HG02970 (cell line): ENCODE results near the gene RANBP17.
"Not testable (repeated sequence)": the region's sequence is repeated elsewhere in the genome, so short reads cannot be mapped to it uniquely, and the experiment has no call there.

Experiments used
- ATAC-seq: cut with Tn5 transposase; IDR thresholded peaks from one replicate; pipeline ENCODE4 v1.9.1; 2021; ENCODE audit warnings: mild to moderate bottlenecking, moderate library complexity, moderate number of reproducible peaks; ENCODE audit not compliant: unreplicated experiment, low FRiP score

The RANBP17 gene

GRCh38 chr5:170937914-170938313 is 76.1 kb downstream of the RANBP17 start:
- no peak for ATAC-seq

- ATAC-seq, result no peak
Measured at GRCh38 chr5:170939178-170939577, 77.4 kb downstream of the RANBP17 start.

- no peak for ATAC-seq
Measured at GRCh38 chr5:170941788-170942187, 80.0 kb downstream of the RANBP17 start.

- no peak for ATAC-seq
Measured at GRCh38 chr5:170945275-170945674, 83.5 kb downstream of the RANBP17 start.

- ATAC-seq, result no peak
Measured at GRCh38 chr5:170960567-170960966, 98.7 kb downstream of the RANBP17 start.

GRCh38 chr5:170963521-170963920 is 101.7 kb downstream of the RANBP17 start:
- ATAC-seq, result no peak

- ATAC-seq, result no peak
Measured at GRCh38 chr5:170974461-170974860, 112.6 kb downstream of the RANBP17 start.

GRCh38 chr5:170980261-170980660 is 118.4 kb downstream of the RANBP17 start:
- not testable (repeated sequence) for ATAC-seq

- no peak for ATAC-seq
Measured at GRCh38 chr5:170985486-170985885, 123.7 kb downstream of the RANBP17 start.

GRCh38 chr5:170986598-170986997 is 124.8 kb downstream of the RANBP17 start:
- ATAC-seq, result no peak

GRCh38 chr5:170993476-170993875 is 131.7 kb downstream of the RANBP17 start:
- ATAC-seq, result no peak

GRCh38 chr5:171010086-171010485 is 148.3 kb downstream of the RANBP17 start:
- no peak for ATAC-seq

- no peak for ATAC-seq
Measured at GRCh38 chr5:171010816-171011215, 149.0 kb downstream of the RANBP17 start.

- no peak for ATAC-seq
Measured at GRCh38 chr5:171023508-171023907, 161.7 kb downstream of the RANBP17 start.

GRCh38 chr5:171024084-171024483 is 162.3 kb downstream of the RANBP17 start:
- no peak for ATAC-seq

GRCh38 chr5:171029401-171029800 is 167.6 kb downstream of the RANBP17 start:
- no peak for ATAC-seq

- ATAC-seq, result no peak
Measured at GRCh38 chr5:171031977-171032376, 170.2 kb downstream of the RANBP17 start.

- ATAC-seq, result no peak
Measured at GRCh38 chr5:171032435-171032973, 170.7 kb downstream of the RANBP17 start.

- ATAC-seq, result not testable (repeated sequence)
Measured at GRCh38 chr5:171041893-171042292, 180.1 kb downstream of the RANBP17 start.

GRCh38 chr5:171050916-171051315 is 189.1 kb downstream of the RANBP17 start:
- ATAC-seq, result no peak

GRCh38 chr5:171055875-171056454 is 194.1 kb downstream of the RANBP17 start:
- ATAC-seq, result no peak

GRCh38 chr5:171067540-171068130 is 205.8 kb downstream of the RANBP17 start:
- ATAC-seq, result no peak
